ENCODE data around the gene FANCM. TPM values are rescaled to one million over a fixed set of nuclear protein-coding genes. Genes with fewer than 3 reads are reported as not detected.

The FANCM gene
- total RNA-seq, 2 donors from 2014 or later, result 17.5 to 24.8 TPM

- Mint-ChIP-seq H3K27ac (no peak overlapping the region), H3K9me3 (peaks cover 0 to 4% of the 10 kb centered on the region in 2 donors), H3K36me3 (peaks cover 9% of the 10 kb centered on the region in 2 donors)
- DNase-seq (ENCODE audit: low spot score in 2 of 2) (no peak), ATAC-seq (no peak)
These were observed 114.3 kb downstream of the FANCM start for GRCh38 chr14:45249856-45250575.

Other genes with a start within 250 kb of the FANCM start
- gene KLHL28, start 174.0 kb upstream of the FANCM start, total RNA-seq, result 10 to 100 TPM in 1 of 2 donors, 1 to 10 TPM in 1; 9.8 to 22.2 TPM
- gene TOGARAM1, start 173.7 kb upstream of the FANCM start, total RNA-seq, result 1 to 10 TPM; 3.5 to 7.9 TPM
- 10 to 100 TPM; 50.2 to 63.5 TPM for gene PRPF39, start 51.8 kb upstream of the FANCM start, total RNA-seq
- gene FKBP3, start 1.4 kb upstream of the FANCM start, total RNA-seq, result 10 to 100 TPM; 57.5 to 76.9 TPM
- gene MIS18BP1, start 117.3 kb downstream of the FANCM start, total RNA-seq, result 10 to 100 TPM; 71.0 to 80.9 TPM

All from activated naive CD4-positive, alpha-beta T cell treated with anti-CD3 and anti-CD28 coated beads, Interleukin-2, amount 50 U/mL, for 72 hours (primary cell).